ENCODE data around the gene CXCL11. TPM values are rescaled to one million over a fixed set of nuclear protein-coding genes. Genes with fewer than 3 reads are reported as not detected.

Gene CXCL11
- total and polyA plus RNA-seq, 10 of the 15 experiments (the other 5 are each of a cell fraction or from before 2014, with no cell fraction given) = 0.04 TPM; not detected in 9

GRCh38 chr4:76001700-76002099 lies 34.2 kb downstream of the CXCL11 start:
- ChIA-PET POLR2A (no interaction called here), SMC1A (ENCODE audit: uncharacterized antibody, unreplicated experiment) (interaction anchor here (1.5 to 2.7 kb wide), 2 partner anchors 63 to 65 kb away, joined by 5 to 10 read pairs; no protein-coding TSS in a partner anchor), CTCF (no interaction called here), RAD21 (ENCODE audit: unreplicated experiment) (no interaction called here)
- no peaks in the 10 kb centered on the region for H3K4me1 ChIP-seq (ENCODE audit: control insufficient read depth, insufficient read depth, low read length)
- DNase-seq (ENCODE audit: low read depth, low spot score) (no peak), FAIRE-seq (no peak), ATAC-seq (no peak)
- no peaks in the 10 kb centered on the region for H3K79me2 ChIP-seq (ENCODE audit: control insufficient read depth, insufficient read depth, low read length)
- no peak overlapping the region for H2AFZ ChIP-seq (ENCODE audit: control insufficient read depth, low read depth, low read length)
- intact Hi-C loops (cut with micrococcal nuclease; ENCODE audit: unreplicated experiment) = no loop called here
- no peak overlapping the region for H3K4me2 ChIP-seq (ENCODE audit: control insufficient read depth, insufficient read depth)
- peaks cover 5 to 8% of the 10 kb centered on the region in 2 experiments; a peak in 2 of 4 replicates for H3K27me3 ChIP-seq (replicated peaks in 1 of 2; ENCODE audit: control insufficient read depth in 2 of 2, insufficient read depth in 2 of 2, low read length in 1 of 2)
- H4K20me1 ChIP-seq (ENCODE audit: control insufficient read depth, insufficient read depth) = no peaks in the 10 kb centered on the region
- H3K27ac ChIP-seq (ENCODE audit: control insufficient read depth, insufficient read depth) = no peak overlapping the region
- WGBS (ENCODE audit: insufficient coverage, insufficient replicate concordance, low lambda C conversion rate, missing lambda C conversion rate) = 71% methylated on average over 7 of the region's 7 CpGs
- H3K4me3 ChIP-seq = no peak overlapping the region
- in situ Hi-C loops (cut with MboI) = no loop called here
- no peaks in the 10 kb centered on the region; the same call in 2 of the 3 replicates for H3K9me3 ChIP-seq (replicated peaks; ENCODE audit: control insufficient read depth, insufficient read depth, low read length)
- no peaks in the 10 kb centered on the region for H3K36me3 ChIP-seq (ENCODE audit: control insufficient read depth in 2 of 2, insufficient read depth in 2 of 2, low read length in 1 of 2)
- TF ChIP-seq TCF7 (IDR thresholded peaks at IDR 0.05; ENCODE audit: borderline replicate concordance) (no peak), SIX5 (IDR thresholded peaks at IDR 0.05; ENCODE audit: low read depth, low read length, severe bottlenecking) (no peak), RFX5 (IDR thresholded peaks at IDR 0.05; ENCODE audit: low read depth, low read length) (no peak), SMC3 (IDR thresholded peaks at IDR 0.05; ENCODE audit: borderline replicate concordance, low read length) (no peak), ATF7 (IDR thresholded peaks at IDR 0.05; ENCODE audit: low read depth) (no peak), CREM (IDR thresholded peaks at IDR 0.05; ENCODE audit: low read depth) (no peak), MYC (IDR thresholded peaks at IDR 0.05; ENCODE audit: insufficient read depth, insufficient read length, insufficient replicate concordance, low read length, severe bottlenecking) (no peak), SIN3A (IDR thresholded peaks at IDR 0.05; ENCODE audit: low read depth, low read length) (no peak), E4F1 (IDR thresholded peaks at IDR 0.05; ENCODE audit: borderline replicate concordance, partially characterized antibody) (no peak), IRF4 (IDR thresholded peaks at IDR 0.05; ENCODE audit: low read depth, low read length) (no peak), USF2 (IDR thresholded peaks at IDR 0.05; ENCODE audit: borderline replicate concordance, low read depth, low read length) (no peak), E2F8 (IDR thresholded peaks at IDR 0.05; ENCODE audit: low read depth, partially characterized antibody) (no peak), MEF2A (IDR thresholded peaks at IDR 0.05; ENCODE audit: insufficient read depth, low read depth, low read length) (no peak), MTA2 (IDR thresholded peaks at IDR 0.05; ENCODE audit: low read depth) (no peak)
- no TSS peak for BruUV-seq (replicated peaks)
- H3K9ac ChIP-seq (ENCODE audit: control insufficient read depth, insufficient read depth, low read length) = no peak overlapping the region
